ENCODE measurements around the gene KCNMA1.

The KCNMA1 gene

DNA sequence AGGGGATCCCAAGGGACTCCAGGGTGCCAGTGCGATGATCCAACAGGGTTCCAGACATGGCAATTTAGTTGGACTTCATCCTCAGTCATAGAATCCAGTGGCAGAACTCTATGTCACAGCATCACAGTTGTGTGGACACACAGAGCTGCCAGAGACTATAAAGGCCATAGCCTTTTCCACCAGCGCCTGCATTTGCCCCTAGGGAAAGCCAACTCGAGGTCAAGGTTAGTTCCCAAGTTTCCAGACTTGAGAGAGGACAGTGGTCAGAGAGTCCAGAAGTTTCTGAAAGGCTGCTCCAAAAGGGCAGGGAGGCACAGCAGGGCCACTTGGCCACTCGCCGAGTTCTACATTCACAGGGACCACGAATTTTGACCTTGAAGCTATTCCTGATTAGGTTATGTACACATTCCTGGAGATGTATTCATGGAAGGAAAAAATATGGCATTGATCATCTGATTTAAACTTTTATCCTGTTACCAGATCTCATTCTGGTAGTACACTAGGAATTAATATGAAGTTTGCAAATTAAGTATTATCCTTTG is 170.1 kb downstream of the KCNMA1 start:
- in situ Hi-C loops (cut with HindIII; ENCODE audit: low sequenced_read_pairs) = no loop called here

DNA sequence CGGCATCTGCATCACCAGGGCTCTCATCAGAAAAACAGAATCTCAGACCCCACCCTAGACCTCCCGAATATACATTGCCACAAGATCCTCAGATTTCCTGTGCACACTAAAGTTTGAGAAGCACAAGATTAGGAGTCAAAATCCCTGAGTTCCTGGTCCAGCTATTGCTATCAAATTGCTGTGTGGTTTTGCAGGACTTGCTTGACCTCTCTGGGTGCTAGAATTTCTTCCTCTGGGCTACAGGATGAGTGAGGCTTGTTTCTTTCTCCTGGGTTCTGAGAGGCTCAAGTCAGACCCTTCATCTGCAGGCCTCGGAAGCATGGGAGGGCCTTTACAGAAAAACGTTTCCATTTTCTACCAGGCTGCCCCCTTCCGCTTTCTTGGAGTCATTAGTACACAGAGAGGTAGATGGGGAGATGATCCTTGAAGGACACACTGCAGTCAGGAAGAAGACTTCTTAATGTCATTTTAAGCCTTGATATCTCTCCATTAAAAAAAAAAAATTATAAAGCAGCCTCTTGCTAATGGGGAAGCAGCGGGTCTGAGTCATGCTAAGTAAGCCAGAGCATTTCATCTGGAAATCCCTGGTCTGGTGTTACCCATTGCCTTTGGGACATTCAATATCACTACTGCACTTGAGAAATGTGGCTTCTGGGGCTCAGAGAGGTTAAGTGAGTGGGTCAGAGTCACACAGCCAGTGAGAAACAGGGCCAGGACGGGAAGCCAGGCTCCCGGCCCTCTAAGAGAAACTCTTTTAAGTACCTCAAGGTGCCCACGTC is 173.5 kb downstream of the KCNMA1 start:
- in situ Hi-C loops (cut with HindIII; ENCODE audit: low sequenced_read_pairs) = no loop called here

DNA sequence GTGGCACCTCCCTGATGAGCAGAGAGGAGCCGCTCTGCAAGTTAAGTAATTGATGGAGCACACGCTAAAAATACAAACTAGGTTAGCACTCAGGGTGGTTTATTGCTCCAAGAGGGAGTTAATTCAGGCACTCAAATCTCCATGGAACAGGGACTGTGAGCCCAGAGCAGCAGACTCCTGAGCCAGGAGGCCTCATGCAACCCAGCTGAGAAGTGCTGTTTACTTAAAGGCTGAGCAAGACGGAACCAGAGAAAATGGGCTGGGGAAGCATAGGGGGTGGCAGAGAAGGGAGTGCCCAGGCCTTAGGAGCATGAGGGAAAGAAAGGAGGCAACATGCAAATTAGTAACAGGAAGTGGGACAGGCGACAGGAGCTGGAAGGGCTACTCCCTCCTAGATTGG is 174.1 kb downstream of the KCNMA1 start:
- in situ Hi-C loops (cut with HindIII; ENCODE audit: low sequenced_read_pairs) = no loop called here

DNA sequence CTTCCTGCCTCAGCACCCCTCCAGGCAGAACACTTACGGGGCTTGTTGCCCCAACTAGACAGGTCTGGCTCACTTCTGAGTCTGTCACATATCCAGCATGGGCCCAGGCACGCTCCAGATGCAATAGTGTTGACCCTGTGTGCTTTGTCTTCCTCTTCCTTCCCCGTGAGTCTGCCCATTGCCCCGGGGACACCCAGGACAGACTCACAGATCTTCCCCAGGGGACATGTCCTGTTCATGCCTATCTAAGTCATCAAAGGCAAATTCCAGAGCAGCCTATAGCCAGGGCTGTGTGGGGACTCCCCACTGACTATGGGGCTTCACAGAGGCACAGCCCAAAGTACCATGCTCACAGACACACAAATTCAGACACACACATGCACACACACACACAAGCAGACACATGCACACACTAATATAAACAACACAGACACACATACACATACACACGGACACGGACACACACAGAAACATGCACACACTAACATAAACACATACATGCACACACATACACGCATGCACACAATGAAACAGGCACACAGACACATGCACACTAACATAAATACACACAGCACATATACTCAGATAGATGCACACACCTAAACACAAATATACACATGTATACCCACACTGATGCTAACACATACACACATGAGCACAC is 175.8 kb downstream of the KCNMA1 start:
- in situ Hi-C loops (cut with HindIII; ENCODE audit: low sequenced_read_pairs) = no loop called here

DNA sequence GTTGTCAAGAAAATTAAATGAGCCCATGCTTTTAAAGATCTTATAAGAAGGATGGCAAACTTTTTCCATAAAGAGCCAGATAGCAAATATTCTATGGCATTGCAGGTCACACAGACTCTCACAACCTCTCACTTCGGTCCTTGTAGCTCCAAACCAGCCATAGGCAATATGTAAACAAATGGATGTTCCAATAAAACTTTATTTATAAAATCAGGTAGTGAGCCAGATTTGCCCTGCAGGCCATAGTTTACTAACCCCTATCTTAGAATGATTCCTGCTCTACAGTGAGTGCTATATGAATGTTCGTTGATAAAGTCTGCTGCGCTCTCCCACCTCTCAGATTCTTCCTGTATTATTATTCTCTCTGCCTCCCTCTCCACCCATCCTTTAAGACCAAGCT is 177.7 kb downstream of the KCNMA1 start:
- in situ Hi-C loops (cut with HindIII; ENCODE audit: low sequenced_read_pairs) = no loop called here

DNA sequence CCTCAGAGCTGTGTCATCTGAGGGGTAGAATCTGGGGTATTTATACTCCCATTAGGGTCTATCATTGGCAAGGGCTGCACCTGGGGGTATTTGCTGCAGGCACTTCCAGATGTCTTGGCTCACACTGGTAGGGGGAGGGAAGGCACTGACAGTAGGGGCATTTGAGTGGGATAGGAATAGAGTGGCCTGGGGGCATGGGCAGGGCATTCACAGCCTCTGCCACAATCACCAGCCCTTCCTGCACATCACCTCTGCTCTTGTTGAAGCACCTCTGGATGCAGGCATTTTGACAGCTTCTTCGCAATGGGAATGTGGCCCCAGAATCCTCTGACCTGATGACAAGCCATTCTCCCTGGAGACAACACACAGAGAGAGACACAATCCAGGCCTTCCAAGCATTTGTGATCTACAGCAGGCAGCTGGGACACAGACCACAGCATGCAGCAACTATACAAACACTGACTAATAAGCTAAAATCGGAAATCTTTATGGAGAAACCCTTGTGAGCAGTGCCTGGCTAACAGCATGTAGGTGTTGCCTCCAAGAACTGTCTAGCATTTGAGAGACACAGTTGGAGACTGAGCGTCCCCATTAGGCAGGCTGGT is 178.5 kb downstream of the KCNMA1 start:
- in situ Hi-C loops (cut with HindIII; ENCODE audit: low sequenced_read_pairs) = no loop called here

DNA sequence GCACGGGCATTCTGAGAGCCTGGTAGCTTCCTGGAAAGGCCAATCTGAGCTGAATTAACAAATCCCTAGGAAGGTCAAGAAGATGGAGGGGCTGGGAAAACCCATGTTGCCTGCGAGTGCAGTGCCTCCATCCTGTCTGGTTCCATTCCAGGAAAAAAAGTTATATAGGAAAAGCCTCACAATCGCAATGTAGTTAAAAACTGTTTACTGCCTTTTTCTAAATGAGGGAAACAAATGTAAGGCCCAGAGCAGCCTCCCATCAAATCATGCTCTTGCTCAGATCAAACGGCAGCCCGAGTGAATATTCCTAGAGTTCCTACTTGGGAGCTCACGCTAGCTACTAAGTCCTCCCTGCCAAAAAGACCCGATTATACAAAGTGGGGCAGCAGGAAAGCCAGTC is 179.9 kb downstream of the KCNMA1 start:
- in situ Hi-C loops (cut with HindIII; ENCODE audit: low sequenced_read_pairs) = no loop called here

DNA sequence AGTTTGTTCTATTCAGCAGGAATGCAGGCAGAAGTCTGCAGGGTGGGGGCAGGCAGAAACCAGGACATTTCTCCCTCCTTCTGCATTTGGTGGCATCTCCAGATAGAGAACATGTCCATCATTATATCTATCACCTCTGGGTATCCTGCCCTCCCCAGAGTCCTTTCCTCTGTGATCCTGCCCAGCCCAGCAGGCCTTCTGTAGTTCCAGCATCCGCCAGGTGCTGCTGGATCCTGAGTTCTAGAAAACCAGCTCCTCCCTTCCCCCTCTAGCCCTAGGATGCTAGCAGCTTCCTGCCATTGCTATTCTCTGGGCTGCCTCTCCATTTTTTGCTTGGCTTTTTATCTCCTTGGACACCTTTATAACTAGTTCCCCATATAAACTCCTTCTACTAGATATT is 180.3 kb downstream of the KCNMA1 start:
- in situ Hi-C loops (cut with HindIII; ENCODE audit: low sequenced_read_pairs) = no loop called here

DNA sequence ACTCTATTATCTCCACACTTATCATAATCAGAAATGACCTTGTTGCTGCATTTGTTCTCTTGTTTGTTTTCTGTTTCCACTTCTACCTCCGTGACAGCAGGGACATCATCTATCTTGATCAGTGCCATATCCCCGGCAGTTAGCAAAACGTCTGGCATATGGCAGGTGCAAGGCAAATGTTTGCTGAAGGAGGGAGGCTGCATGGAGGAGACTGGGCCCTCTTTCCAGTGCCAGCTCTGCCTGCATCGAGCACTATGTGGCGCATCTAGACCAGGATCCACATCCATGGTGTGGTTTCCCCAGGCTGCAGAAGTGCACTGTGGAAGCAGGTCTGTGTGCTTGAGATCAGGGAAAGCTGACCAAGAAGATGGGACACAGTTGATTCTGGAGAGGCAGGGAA is 181.2 kb downstream of the KCNMA1 start:
- in situ Hi-C loops (cut with HindIII; ENCODE audit: low sequenced_read_pairs) = no loop called here

DNA sequence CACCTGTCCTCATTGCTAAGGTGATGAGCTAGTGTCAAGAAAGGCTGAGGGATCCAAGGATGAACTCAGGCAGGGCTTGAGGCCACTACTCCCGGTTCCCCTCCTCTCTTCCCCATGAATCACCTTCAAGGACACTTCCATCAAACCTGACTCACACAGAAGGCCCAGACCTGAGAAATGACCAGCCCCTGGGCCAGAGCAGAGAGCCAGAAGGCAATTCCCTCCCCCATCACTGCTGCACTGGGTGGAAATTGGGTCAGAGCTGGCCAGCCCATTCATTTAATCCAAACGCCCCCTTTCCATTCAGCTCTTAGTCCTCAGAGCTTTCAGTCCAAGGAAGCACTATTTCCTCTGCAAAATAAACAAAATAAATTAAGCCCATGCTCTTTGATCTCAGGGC is 182.0 kb downstream of the KCNMA1 start:
- in situ Hi-C loops (cut with HindIII; ENCODE audit: low sequenced_read_pairs) = no loop called here

DNA sequence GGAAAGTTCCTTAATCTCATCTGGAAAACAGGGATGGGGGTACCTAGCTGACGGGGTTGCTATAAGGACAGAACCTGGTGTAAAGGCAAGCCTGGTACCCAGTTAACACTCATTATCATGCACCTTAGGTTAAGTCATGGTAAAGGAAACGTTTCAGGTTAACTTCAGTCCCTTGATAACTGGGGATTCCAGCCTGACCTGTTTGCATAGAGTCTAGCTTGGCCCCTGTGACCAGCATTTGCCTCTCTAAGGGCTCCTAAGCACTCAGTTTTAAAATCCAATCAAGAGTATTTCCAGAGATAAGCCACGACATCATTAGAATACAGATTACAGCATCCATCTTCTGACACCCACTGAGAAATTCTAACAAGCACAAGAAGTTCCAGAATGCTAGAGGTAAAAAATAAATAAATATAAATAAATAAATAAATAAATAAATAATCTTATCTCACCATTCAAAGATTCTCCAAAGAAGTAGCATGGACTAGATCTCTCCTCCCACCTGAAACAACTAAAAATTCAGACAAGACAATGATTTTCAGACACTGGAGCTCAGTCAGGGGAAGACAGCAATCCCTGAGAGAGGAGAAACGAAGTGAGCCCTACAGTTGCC is 184.6 kb downstream of the KCNMA1 start:
- in situ Hi-C loops (cut with HindIII; ENCODE audit: low sequenced_read_pairs) = no loop called here

DNA sequence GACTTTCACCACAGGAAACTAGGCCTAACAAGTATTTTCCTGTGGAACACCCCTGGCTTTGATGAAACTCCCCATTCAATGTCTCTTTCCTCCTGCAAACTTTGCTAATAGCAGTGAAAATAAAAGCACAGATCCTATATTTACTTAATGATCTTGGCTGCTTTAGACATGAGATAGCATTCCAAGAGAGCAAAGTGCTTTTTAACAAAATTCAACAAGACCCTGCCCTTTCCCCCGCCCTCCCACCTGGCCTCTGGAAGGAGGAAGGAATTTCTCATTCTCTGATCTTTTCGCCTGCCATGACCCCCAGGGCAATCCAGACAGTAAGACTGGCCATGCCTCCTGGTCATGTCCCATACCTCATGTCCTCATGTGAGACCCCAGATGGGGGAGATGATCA is 185.7 kb downstream of the KCNMA1 start:
- in situ Hi-C loops (cut with HindIII; ENCODE audit: low sequenced_read_pairs) = no loop called here

DNA sequence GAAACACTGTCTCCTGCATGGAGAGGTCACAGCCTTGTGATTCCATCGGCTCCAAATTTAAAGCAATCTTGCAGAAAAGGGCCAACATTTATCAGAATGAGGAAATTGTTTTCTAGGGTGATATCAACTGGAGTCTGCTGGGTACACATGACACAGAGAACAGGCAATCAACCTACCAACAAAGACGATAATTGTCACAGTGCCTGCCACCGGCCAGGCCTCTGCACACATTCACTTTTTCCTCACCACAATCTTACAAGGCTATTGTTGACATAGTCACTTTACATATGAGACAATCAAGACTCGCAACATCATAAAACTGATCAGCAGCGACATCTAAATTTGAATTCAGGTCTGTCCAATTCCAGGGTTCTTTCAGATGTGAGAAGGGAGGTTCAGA is 189.4 kb downstream of the KCNMA1 start:
- in situ Hi-C loops (cut with HindIII; ENCODE audit: low sequenced_read_pairs) = no loop called here

DNA sequence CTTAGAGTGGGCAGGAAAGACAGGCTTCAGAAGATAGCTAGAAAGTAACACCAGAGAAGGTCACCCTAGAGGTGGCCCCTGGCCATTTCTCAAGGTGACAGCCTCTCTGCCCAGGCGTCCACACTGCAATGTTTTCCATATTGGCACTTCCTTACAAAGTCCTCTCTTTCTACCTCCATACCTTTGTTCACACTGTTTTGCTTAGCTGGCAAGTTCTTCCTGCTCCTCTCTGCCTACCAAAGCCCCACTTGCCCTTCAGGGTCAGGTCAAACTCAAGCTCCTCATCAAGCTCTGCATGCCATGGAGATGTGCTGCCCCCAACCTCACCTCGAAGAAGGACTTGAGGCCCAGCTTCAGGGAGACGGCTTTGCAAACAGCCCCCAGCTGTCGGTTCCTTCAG is 190.9 kb downstream of the KCNMA1 start:
- in situ Hi-C loops (cut with HindIII; ENCODE audit: low sequenced_read_pairs) = no loop called here

DNA sequence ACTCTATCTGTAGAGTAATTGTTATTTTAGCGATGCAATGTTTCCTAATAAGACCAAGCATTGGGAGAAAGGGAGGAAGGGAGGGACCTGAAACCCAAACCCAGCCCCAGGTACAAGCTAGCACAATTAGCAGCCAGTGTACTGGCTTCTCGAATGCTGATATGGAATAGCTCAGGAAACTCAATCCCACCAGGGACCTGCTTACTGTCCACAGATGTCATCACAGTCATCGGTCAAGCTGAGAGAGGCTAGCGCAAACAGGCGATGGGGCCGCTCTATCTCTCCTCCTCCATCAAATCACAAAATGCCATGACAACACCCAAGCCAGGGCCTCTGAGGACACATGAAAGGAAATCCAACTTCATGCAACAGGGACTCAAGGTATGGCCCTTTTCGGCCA is 192.1 kb downstream of the KCNMA1 start:
- in situ Hi-C loops (cut with HindIII; ENCODE audit: low sequenced_read_pairs) = no loop called here

DNA sequence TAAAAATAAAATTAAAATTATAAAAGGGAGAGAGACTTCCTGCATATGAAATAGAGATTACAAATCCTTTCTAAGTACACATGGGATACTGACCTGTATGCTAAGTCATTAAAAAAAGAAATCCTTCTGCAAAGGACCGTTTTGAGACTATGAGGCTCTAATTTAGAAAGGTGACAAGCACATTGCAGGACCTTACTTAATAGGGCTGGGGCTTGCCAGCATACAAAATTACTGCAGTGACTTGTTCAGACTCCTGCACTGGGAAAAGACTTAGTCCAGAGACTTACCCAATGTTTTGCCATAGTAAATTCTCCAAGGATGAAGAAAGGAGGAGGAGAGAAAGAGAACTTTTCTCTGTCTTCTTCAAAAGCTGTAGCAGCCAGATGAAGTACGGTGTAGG is 193.6 kb downstream of the KCNMA1 start:
- in situ Hi-C loops (cut with HindIII; ENCODE audit: low sequenced_read_pairs) = no loop called here

DNA sequence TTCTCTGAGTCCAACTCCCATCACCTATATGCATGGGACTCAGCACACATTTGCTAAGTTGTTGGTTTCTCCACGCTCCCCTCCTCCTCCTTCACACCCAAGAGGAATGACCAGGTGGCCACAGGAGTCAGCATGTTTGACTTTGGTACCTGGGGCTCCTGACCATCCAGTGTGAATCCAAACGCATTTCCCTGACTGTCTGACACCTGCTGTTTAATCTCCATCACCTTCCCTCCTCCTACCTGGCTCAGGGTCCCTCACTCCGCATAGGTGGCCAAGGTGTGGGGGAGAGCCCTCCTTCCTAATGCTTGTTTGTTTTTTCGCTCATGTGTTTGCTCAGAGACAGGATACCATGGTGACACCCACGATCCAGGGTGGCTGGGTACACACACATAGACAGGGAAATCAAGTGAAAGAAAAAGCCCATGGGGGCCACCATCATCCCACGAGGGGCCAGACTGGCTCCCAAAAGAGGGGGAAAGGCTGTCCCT is 194.9 kb downstream of the KCNMA1 start:
- in situ Hi-C loops (cut with HindIII; ENCODE audit: low sequenced_read_pairs) = no loop called here

DNA sequence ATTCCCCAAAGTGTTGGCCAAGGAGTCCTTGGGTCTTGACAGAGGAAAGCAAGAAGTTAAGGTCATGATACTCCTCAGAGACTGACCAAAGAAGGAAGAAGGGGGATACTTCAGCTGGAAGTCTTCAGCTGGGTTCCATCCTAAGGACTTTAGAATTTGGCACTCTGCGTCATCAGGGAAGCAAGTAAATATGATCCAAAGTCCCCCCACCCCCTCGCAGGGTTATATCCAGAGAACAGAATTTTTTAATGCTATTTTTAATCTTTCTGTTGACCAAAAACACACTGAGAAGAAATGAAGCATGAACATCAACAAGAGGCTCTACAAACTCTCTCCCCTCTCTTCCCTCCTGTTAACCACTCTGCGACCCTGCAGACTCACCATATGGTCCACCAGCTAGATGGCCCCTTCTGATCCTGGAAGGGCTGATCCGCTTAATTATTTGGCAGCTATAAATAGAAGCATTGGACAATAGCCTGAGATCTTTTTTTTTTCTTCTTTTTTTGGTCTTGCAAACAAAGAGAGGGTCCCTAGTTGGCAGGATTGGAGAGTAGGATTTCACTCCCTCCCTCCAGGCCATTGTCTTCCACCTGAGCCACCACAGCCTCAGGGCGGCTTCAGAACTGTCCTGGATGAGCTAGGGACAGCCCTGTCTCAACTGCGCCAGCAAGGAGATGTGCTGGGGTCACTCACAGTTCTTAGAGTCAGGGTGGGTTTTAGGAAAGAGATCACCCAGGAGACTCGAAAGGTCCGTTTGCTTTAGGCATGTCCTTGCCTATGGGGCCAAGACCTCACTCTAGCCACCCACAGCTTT is 196.0 kb downstream of the KCNMA1 start:
- in situ Hi-C loops (cut with HindIII; ENCODE audit: low sequenced_read_pairs) = no loop called here

DNA sequence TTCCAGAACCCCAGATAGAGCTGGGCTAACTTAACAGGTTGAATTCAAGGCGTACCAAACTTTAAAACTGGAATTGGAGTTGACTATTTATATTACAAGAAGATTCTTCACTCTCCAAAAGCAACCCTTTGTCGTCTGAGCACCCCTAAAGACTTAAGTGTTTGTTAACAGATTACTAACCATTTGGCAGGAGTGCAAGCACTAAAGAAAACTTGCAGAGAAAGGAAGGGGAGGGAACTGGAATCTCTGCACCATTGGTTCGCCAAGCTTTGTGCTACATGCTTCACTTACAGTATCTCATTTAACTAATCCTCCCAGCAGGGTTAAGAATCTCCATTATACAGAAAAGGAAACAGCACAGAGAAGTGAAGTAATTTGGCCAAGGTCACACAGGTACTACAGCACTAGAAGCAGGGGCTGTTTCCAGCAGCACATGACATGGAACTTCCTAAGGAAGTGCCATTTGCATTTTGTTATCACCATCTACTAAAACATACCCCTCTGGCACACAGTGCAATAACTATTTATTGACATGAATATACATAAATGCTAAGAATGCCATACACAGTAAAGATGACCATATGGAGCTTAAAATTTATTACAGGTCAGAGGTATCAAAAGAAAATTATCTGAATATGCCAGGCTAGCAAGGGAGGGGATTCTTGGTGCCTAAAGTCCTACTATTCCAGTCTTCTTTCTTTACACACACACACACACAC is 201.2 kb downstream of the KCNMA1 start:
- in situ Hi-C loops (cut with HindIII; ENCODE audit: low sequenced_read_pairs) = no loop called here

DNA sequence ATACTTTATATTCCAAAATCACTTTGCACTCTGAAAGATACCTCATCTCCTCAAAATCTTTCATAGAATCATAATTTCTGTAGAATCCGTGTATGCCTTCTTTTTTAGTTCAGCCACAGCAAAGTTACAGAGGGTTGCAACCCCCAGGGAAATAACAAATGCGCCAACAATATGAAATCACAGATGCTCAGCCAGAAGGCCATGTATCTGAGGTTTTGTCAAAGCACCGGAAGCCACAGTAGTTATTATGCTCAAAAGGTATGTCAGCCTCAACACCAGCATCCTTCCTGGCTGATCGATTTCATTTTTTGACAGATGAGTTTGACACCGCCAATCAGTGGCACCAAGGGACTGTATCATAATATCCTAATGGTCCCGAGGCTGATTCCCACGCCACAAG is 204.1 kb downstream of the KCNMA1 start:
- in situ Hi-C loops (cut with HindIII; ENCODE audit: low sequenced_read_pairs) = no loop called here
